HUES48 (cell line): ENCODE results near the gene FITM2.

Source experiments
- H3K27ac ChIP-seq: one replicate; pipeline ENCODE4 v1.7.0; 2013; ENCODE audit warnings: low read depth, low read length, inconsistent platforms
- H3K27me3 ChIP-seq: 2 replicates; pipeline ENCODE4 v1.6.1; 2013; ENCODE audit warnings: mild to moderate bottlenecking, low read length; ENCODE audit not compliant: control insufficient read depth, insufficient read depth
- H3K36me3 ChIP-seq: 2 replicates; pipeline ENCODE4 v1.6.1; 2013; ENCODE audit warnings: low read length; ENCODE audit not compliant: control insufficient read depth, insufficient read depth
- H3K4me1 ChIP-seq: 2 replicates; pipeline ENCODE4 v1.6.1; 2013; ENCODE audit warnings: mild to moderate bottlenecking, low read length; ENCODE audit not compliant: control insufficient read depth, insufficient read depth
- H3K4me3 ChIP-seq: 2 replicates; pipeline ENCODE4 v1.5.1; 2013; ENCODE audit warnings: mild to moderate bottlenecking, low read depth, low read length
- H3K9ac ChIP-seq: 2 replicates; pipeline ENCODE4 v1.6.1; 2013; ENCODE audit warnings: mild to moderate bottlenecking, low read depth, low read length, moderate library complexity
- H3K9me3 ChIP-seq: 2 replicates; pipeline ENCODE4 v1.6.1; 2013; ENCODE audit warnings: low read length; ENCODE audit not compliant: control insufficient read depth, insufficient read depth

FITM2 gene

DNA sequence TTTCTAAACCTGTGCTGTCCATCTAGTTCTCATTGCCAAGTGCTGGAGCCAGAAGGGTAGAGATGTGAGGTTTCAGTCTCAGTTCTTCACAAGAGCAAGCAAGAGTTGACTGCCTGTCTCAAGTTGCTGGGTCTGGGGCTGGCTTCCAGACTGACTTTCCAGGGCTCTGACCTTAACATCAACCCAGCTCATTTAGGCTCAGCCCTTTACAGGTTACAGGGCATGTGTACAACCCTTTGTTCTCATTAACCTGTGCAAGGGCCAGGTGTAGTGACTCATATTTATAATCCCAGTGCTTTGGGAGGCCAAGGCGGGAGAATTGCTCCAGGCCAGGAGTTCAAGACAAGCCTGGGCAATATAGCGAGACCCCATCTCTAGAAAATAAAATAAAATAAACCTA is 30.6 kb downstream of the FITM2 start:
- H3K9ac ChIP-seq: no peak overlapping the region
- H3K4me1 ChIP-seq: no peaks in the 10 kb centered on the region
- H3K9me3 ChIP-seq: no peaks in the 10 kb centered on the region
- H3K36me3 ChIP-seq: no peaks in the 10 kb centered on the region
- no peak overlapping the region for H3K27ac ChIP-seq
- no peaks in the 10 kb centered on the region for H3K27me3 ChIP-seq
- H3K4me3 ChIP-seq: no peak overlapping the region

DNA sequence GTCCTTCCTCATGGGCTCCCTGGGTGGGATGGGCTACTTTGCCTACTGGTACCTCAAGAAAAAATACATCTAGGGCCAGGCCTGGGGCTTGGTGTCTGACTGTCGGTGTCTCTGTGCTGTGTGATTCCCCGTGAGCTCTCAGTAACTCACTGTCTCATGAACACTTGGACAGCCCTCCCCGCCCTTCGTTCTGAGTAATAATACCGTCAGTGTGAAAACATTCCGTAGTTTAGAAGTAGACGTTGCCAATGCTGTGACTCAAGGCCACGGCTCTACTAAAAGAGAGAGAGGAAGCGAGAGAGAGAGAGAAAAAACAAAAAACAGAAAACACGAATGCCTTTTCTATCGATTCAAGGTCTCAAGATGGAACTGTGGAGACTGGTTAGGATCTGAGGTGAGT is 31.8 kb downstream of the FITM2 start:
- H3K27ac ChIP-seq: no peak overlapping the region
- no peaks in the 10 kb centered on the region for H3K4me1 ChIP-seq
- H3K4me3 ChIP-seq: no peak overlapping the region

DNA sequence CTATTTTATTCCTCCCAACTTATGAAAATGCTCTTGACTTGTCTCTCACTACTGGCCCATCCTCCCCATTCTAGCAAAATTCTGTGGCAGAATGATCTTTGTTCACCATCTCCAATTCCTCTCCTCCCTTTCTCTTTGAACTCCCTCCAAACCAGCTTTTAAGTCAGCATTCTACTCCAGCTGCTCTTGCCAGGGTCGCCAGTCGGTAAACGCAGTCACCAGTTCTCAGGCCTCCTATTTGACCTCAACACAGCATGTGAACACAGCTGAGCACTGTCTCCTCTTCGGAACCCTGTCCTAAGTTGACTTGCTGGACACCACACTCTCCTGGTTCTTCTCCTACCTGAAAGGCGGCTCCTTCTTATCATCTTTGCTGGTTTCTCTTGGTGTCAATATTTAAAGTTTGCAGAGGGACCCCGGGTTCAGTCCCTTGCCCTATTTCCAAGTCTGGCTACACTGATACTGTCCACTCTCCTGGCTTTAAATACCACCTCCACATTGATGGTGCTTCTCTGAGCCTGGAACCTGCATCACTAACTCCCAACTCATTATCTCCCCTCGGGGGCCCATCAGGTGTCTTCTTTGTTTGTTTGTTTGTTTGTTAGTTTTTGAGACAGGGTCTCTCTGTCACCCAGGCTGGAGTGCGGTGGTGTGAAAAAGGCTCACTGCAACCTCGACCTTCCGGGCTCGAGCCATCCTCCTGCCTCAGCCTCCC is 36.5 kb downstream of the FITM2 start:
- no peak overlapping the region for H3K9ac ChIP-seq
- no peak overlapping the region for H3K4me3 ChIP-seq
- H3K27ac ChIP-seq: no peak overlapping the region
- no peaks in the 10 kb centered on the region for H3K27me3 ChIP-seq
- H3K9me3 ChIP-seq: no peaks in the 10 kb centered on the region
- peaks cover 6% of the 10 kb centered on the region; the same call in 1 of the 2 replicates for H3K4me1 ChIP-seq
- no peaks in the 10 kb centered on the region for H3K36me3 ChIP-seq

More for the DNA sequence above, 31.8 kb downstream of the FITM2 start:
- Histone ChIP-seq H3K36me3 (no peaks in the 10 kb centered on the region), H3K9me3 (no peaks in the 10 kb centered on the region), H3K27me3 (no peaks in the 10 kb centered on the region), H3K9ac (no peak overlapping the region)

DNA sequence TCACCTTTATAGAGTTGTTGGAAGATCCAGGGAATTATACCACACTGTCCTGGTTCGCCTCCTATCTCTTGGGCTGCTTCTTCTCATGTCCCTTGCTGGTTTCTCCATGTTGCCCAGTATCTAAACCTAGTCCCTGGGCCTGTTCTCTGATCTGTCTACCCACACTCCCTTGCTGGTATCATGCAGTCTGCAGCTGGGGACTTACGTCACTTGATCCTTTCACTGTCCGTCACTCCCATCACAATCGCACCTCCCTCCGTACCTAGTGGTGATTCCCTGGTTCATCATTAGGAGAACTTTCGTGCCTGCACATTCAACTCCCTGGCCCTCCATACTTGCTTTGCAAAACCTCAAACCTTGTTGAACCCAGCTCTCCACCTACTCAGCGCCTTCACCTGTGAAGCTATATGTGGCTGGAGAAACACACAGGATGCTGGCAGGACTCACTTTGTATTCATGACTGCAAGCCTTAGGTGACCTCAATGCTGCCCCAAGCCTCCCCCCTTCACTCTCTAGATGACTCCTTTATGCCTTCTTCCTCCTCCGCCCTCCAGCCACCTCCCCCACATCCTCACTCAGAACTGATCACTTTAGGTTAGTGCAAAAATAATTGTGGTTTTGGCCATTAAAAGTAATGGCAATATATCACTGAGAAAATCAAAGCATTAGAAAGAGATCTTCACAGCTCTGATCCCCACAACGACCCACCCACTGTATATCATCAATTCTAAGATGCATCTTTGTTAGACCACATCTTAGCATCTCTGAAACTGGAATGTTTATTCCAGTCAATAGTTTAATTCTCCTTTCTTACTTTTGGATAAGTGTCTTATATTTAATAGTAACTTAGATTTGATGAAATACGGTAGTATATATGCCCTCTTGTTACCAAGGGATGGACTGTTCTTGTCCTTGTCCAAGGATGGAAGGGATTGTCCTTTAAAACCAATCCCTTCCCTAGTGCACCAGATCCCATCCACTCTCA is 37.5 kb downstream of the FITM2 start:
- Histone ChIP-seq H3K27me3 (no peaks in the 10 kb centered on the region), H3K9ac (no peak overlapping the region), H3K27ac (no peak overlapping the region), H3K9me3 (no peaks in the 10 kb centered on the region), H3K36me3 (no peaks in the 10 kb centered on the region), H3K4me1 (peaks cover 6% of the 10 kb centered on the region; the same call in 1 of the 2 replicates), H3K4me3 (no peak overlapping the region)

DNA sequence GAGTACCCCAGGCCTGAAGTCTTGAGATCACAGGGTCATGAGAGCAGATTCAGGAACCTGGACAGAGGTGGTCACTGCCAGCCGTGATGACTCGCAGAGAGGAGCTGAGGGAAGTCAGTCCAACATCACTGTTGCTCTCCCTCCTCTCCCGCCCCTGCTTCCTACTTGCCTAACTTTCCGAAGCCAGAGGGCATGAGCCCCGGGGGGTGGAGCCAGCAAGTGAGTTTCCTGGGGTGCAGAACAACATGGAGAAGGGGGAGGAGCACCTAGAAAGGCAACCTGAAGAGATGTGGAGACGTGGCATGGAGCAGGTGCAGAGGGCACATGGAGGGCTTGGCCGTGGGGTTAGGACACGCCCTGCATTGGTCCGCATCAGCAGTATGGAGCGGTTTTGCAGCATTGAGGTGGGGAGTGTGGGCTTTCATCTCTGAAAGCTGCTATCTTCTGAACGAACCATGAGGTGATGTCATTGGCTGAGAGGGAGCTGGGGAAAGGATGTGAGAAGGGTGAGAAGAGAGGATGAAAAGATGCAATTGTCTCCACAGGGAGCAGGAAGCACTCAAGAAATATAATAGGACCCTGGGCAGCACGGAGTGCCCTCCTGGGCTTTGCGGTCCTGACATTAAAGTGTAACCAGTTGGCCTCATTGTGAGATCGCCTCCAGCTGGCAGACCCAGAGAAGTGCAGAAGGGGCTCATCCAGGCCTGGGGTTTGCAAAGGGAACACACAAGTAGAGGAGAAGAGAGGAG is 38.9 kb downstream of the FITM2 start:
- H3K4me3 ChIP-seq: peak overlapping the region; percentile 12; the same call in 1 of the 2 replicates
- no peaks in the 10 kb centered on the region for H3K9me3 ChIP-seq
- H3K4me1 ChIP-seq: peaks cover 6% of the 10 kb centered on the region; the same call in 1 of the 2 replicates
- no peak overlapping the region for H3K9ac ChIP-seq
- no peak overlapping the region for H3K27ac ChIP-seq
- H3K36me3 ChIP-seq: no peaks in the 10 kb centered on the region
- no peaks in the 10 kb centered on the region for H3K27me3 ChIP-seq

DNA sequence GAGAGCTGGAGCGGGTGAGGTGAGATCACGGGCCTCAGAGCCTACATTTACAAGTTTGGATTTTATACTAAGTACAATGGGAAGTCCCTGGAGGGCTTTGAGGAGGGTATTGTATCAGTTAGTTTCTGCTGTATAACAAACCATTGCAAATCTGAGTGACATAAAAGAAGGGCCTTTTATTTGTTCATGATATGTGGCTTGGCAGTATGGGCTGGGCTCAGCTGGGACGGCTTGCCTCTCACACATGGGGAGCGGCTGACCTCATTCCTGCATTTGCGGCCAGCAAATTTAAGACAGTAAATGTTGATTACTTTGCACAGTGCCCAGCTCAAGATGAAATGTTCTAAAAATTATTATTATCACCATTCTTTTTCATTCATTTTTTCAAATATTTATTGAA is 42.2 kb downstream of the FITM2 start:
- Histone ChIP-seq H3K9me3 (no peaks in the 10 kb centered on the region), H3K36me3 (no peaks in the 10 kb centered on the region), H3K4me3 (no peak overlapping the region), H3K9ac (no peak overlapping the region), H3K4me1 (peaks cover 6% of the 10 kb centered on the region; the same call in 1 of the 2 replicates), H3K27me3 (no peaks in the 10 kb centered on the region), H3K27ac (no peak overlapping the region)

DNA sequence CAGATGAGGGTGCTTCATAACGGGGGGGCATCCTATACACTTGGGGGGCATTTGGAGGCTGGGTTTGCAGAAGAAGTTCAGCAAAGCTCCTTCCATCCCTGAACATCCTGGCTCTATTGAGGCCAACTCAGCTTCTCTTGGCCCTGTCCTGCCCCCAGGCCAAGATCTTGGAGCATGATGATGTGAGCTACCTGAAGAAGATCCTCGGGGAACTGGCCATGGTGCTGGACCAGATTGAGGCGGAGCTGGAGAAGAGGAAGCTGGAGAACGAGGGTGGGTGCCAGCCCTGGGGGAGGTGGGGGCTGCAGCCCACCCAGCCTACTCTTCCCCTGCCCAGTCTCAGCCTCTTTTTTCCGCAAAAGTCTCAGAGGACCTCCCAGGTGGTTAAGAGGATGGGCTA is 46.7 kb downstream of the FITM2 start:
- H3K27ac ChIP-seq: no peak overlapping the region
- H3K9me3 ChIP-seq: no peaks in the 10 kb centered on the region
- H3K9ac ChIP-seq: no peak overlapping the region
- no peaks in the 10 kb centered on the region for H3K27me3 ChIP-seq
- no peak overlapping the region for H3K4me3 ChIP-seq
- no peaks in the 10 kb centered on the region for H3K36me3 ChIP-seq
- no peaks in the 10 kb centered on the region for H3K4me1 ChIP-seq

DNA sequence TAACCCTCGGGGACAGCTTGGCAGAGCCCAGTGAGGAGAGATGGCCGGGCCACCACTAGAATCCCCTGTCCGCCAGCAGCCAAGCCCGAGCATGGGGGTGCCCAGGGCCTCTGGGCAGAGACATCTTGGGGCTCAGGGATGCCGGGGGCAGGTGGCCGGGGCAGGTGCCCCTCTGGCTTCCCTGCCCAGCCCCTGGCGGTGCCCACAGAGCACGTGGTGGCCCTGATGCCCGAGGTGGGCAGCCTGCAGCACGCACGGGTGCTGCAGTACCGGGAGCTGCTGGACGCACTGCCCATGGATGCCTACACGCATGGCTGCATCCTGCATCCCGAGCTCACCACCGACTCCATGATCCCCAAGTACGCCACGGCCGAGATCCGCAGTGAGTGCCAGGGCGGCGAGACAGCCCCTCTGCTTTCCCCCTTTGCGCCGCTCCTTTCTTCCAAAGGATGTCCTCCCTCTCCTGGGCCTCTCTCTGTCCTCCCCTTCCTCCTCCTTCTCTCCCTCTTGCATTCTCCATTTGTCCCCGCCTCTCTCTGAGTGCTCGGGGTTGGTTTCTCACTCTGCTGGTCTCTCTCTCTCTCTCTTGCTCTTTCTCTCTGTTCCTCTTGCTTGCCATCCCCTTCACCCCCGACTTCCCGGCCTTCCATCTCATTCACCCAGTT is 52.6 kb downstream of the FITM2 start:
- no peaks in the 10 kb centered on the region for H3K36me3 ChIP-seq
- H3K4me3 ChIP-seq: no peak overlapping the region
- H3K9ac ChIP-seq: no peak overlapping the region
- no peaks in the 10 kb centered on the region for H3K9me3 ChIP-seq
- H3K4me1 ChIP-seq: peaks cover 4% of the 10 kb centered on the region; the same call in 1 of the 2 replicates
- H3K27ac ChIP-seq: no peak overlapping the region
- no peaks in the 10 kb centered on the region for H3K27me3 ChIP-seq

DNA sequence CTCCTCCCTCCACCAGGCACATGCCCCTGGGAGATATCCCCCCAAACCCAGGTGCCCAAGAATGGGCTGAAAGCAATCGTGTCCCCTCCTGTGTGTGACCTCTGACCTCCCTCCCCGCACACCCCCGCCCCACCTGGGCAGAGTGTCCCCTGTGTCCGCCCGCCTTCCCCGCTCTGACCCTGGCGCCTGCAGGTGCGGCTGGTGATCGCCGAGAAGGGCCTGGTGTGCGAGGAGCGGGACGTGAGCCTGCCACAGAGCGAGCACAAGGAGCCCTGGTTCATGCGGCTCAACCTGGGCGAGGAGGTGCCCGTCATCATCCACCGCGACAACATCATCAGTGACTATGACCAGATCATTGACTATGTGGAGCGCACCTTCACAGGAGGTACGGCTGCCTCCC is 54.0 kb downstream of the FITM2 start:
- Histone ChIP-seq H3K9ac (no peak overlapping the region), H3K4me3 (no peak overlapping the region), H3K9me3 (no peaks in the 10 kb centered on the region), H3K4me1 (peaks cover 9% of the 10 kb centered on the region; the same call in 1 of the 2 replicates), H3K27me3 (no peaks in the 10 kb centered on the region), H3K27ac (no peak overlapping the region), H3K36me3 (no peaks in the 10 kb centered on the region)

DNA sequence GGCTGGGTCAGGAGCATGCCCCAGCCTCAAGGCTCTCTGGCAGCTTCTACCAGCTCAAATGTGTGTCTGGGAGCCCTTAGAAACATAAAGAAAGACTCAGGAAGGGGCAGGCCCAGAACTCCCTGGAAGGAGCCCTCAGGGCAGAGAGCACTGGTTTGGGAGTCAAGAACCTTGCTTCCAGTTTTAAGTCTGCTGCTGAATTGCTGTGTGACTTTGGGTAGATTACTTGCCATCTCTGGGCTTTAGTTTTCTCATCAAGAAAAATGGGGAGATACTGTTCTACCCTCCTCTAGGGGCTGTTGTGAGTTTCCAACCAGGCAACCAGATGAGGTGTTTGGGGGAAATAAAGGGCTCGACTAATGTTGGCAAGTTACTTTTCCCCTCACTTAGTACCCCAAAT is 55.1 kb downstream of the FITM2 start:
- no peaks in the 10 kb centered on the region for H3K36me3 ChIP-seq
- no peaks in the 10 kb centered on the region for H3K9me3 ChIP-seq
- H3K27ac ChIP-seq: no peak overlapping the region
- no peak overlapping the region for H3K4me3 ChIP-seq
- H3K4me1 ChIP-seq: peaks cover 9% of the 10 kb centered on the region; the same call in 1 of the 2 replicates
- H3K27me3 ChIP-seq: no peaks in the 10 kb centered on the region
- no peak overlapping the region for H3K9ac ChIP-seq
